ENCODE measurements around the gene PRPF39. TPM values are rescaled to one million over a fixed set of nuclear protein-coding genes. Genes with fewer than 3 reads are reported as not detected.

The PRPF39 gene
- total and polyA plus RNA-seq, 8 donors = 13.2 to 36.8 (median 23.2) TPM

- TF ChIP-seq CTCF (IDR thresholded peaks at IDR 0.05) = no peak
- intact Hi-C loops (cut with DNase I) = no loop called here
- no peaks in the 10 kb centered on the region for H3K27me3 ChIP-seq
- H3K4me3 ChIP-seq = no peak overlapping the region
- H3K4me1 ChIP-seq = peaks cover 0 to 12% (median 0%) of the 10 kb centered on the region in 3 donors
- DNase-seq = no peak
- no peak overlapping the region for H3K27ac ChIP-seq
- no peak for FAIRE-seq
- peaks cover 0 to 22% (median 7%) of the 10 kb centered on the region in 3 donors for H3K36me3 ChIP-seq
- ATAC-seq = no peak
- H3K9me3 ChIP-seq = no peaks in the 10 kb centered on the region
- 86 to 87% methylated on average over 4 of the region's 4 CpGs for WGBS, 2 donors
These were observed 12.3 kb downstream of the PRPF39 start for GRCh38 chr14:45096218-45096617.

- FAIRE-seq (no peak), DNase-seq (no peak), ATAC-seq (no peak)
- no peaks in the 10 kb centered on the region for H3K27me3 ChIP-seq
- intact Hi-C loops (cut with DNase I) = no loop called here
- TF ChIP-seq CTCF (IDR thresholded peaks at IDR 0.05) = no peak
- no peaks in the 10 kb centered on the region for H3K4me1 ChIP-seq
- no peak overlapping the region for H3K4me3 ChIP-seq
- no peak overlapping the region for H3K27ac ChIP-seq
- no peaks in the 10 kb centered on the region for H3K9me3 ChIP-seq
- peaks cover 0 to 18% (median 10%) of the 10 kb centered on the region in 3 donors for H3K36me3 ChIP-seq
These were observed 19.9 kb downstream of the PRPF39 start for GRCh38 chr14:45103806-45104205.

GRCh38 chr14:45104561-45104960 lies 20.6 kb downstream of the PRPF39 start:
- no peaks in the 10 kb centered on the region for H3K9me3 ChIP-seq
- no peak for ATAC-seq
- no peak for DNase-seq
- FAIRE-seq = no peak
- WGBS, 2 donors = 95 to 100% methylated on average over 1 of the region's 1 CpG
- H3K4me1 ChIP-seq = no peaks in the 10 kb centered on the region
- no peak overlapping the region for H3K4me3 ChIP-seq
- TF ChIP-seq CTCF (IDR thresholded peaks at IDR 0.05) = no peak
- no peaks in the 10 kb centered on the region for H3K27me3 ChIP-seq
- H3K36me3 ChIP-seq = peaks cover 0 to 21% (median 10%) of the 10 kb centered on the region in 3 donors
- intact Hi-C loops (cut with DNase I) = no loop called here
- no peak overlapping the region for H3K27ac ChIP-seq

GRCh38 chr14:45112896-45113781 lies 29.2 kb downstream of the PRPF39 start:
- peaks cover 0 to 44% (median 12%) of the 10 kb centered on the region in 3 donors for H3K36me3 ChIP-seq
- no peak overlapping the region for H3K27ac ChIP-seq
- FAIRE-seq = no peak
- H3K4me1 ChIP-seq = peaks cover 8 to 12% (median 8%) of the 10 kb centered on the region in 3 donors
- no peak overlapping the region for H3K4me3 ChIP-seq
- TF ChIP-seq CTCF (IDR thresholded peaks at IDR 0.05) = no peak
- no peak for DNase-seq
- peak; percentile 46 to 75 (median 65) for ATAC-seq
- WGBS, 2 donors = 51 to 54% methylated on average over 6 of the region's 6 CpGs
- intact Hi-C loops (cut with DNase I) = no loop called here
- no peaks in the 10 kb centered on the region for H3K27me3 ChIP-seq
- H3K9me3 ChIP-seq = no peaks in the 10 kb centered on the region

GRCh38 chr14:45114327-45114726 lies 30.4 kb downstream of the PRPF39 start:
- DNase-seq = no peak
- FAIRE-seq = no peak
- no peaks in the 10 kb centered on the region for H3K27me3 ChIP-seq
- no peak overlapping the region for H3K27ac ChIP-seq
- no peak for ATAC-seq
- peaks cover 0 to 40% (median 15%) of the 10 kb centered on the region in 3 donors for H3K36me3 ChIP-seq
- no peak for TF ChIP-seq CTCF (IDR thresholded peaks at IDR 0.05)
- H3K9me3 ChIP-seq = no peaks in the 10 kb centered on the region
- H3K4me1 ChIP-seq = peaks cover 8 to 12% (median 8%) of the 10 kb centered on the region in 3 donors
- intact Hi-C loops (cut with DNase I) = no loop called here
- no peak overlapping the region for H3K4me3 ChIP-seq
- WGBS, 2 donors = 61 to 78% methylated on average over 3 of the region's 3 CpGs

Data from pancreas (tissue), 10 donors.